NCI-H446 treated with DMSO at 0.1 percent for 48 hours (cell line): ENCODE measurements around the gene ZFP90.
"Not testable (repeated sequence)": the region's sequence is repeated elsewhere in the genome, so short reads cannot be mapped to it uniquely, and the experiment has no call there.

Experiments used
- DNase-seq: peaks from one replicate; lab custom pipeline; 2025; lab: John Stamatoyannopoulos, UW

ZFP90 gene

DNA sequence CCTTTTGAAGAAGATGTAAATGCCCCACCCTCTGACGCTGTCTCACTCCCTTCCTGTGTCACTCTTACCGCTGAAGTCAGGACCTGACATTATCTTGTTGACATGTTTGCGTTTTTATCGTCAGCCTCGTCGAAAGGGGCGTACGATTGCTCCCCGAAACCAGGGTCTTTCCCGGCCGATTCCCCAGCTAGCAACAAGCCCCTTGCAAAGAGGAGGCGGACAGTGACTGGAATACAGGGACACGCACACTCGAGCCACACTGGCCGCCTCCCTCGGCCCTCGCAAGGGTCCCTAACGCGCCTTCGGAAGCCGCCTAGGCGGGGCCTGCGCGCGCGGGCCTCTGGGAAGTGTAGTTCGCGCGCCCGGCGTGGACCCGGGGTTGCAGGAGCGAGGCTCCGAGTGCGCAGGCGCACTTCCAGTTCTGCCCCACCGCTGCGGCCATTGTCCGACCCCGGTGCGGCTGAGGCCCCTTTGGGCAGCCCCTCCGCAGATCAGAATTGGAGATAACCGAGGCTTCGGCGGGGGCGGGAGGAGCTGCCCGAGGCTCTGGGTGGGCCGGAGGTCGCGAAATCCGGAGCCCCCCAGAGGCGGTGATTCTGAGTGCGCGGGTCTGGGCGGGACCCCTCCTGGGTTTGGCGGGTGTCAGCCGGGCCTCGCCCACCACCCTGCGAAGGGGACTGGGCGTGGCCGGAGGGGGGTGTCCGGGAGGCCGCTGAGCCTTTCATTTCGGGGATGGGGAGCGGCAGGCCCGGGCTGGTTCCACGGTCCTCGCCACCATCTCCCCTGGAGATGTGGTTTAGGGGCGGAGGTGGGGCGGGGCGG is at the start of gene ZFP90:
ZFP90 (plus strand) TSS at position 412 of the 822 bp plus-strand sequence. CDS start 502 bp downstream, outside the sequence.
- DNase-seq: peak; percentile 47

DNA sequence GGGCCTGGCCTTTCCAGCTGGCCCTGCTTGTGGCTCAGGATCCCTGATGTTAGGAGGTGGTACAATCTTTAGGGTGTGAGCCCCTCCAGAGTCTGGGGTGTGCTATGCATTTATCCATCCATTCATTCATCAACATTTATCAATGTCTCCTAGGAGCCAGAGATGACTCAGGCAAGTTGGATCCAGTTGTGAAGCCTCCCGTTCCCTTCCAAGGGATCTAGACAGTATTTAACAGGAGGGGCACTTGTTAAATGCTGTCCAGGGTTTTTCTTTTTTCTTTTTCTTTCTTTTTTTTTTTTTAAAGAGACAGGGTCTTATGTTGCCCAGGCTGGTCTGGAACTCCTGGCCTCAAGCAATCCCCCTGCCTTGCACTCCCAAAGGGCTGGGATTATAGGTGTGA is 48.7 kb upstream of the ZFP90 start:
- DNase-seq: no peak

DNA sequence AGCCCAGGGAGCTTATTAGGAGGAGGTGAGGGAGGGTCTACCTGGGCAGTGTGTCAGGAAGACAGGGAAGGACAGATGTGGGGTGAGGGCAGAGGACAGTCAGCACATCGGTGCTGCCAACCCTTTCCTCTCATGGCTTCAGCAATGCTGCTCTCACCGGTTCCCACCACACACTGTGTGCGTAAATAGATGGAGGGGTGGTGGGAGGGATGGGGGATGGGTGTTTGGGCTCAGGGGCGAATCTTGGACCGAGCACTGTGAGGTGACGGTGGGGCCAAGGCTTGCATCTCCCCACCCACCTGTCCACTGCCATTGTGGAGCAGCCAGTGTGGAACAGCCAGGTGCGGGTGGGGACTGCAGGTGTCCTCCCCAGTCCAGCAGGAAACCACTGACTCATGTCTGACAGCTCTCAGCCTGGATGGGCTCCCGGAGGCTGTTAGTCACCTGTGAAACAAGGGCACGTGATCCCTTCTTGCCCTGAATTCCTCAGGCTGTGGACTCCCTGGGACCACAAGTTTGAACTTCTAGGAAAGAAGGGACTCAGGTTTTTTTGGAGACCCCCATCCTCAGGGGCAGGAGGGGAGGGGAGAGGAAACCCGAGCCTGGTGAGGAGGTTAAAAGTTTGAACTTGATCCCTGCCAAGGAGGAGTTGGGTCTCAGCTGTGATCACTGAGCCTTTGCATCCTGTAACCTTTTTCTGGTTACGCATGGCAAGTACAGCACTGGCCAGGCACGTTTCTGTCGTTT is 48.1 kb upstream of the ZFP90 start:
- DNase-seq: no peak

DNA sequence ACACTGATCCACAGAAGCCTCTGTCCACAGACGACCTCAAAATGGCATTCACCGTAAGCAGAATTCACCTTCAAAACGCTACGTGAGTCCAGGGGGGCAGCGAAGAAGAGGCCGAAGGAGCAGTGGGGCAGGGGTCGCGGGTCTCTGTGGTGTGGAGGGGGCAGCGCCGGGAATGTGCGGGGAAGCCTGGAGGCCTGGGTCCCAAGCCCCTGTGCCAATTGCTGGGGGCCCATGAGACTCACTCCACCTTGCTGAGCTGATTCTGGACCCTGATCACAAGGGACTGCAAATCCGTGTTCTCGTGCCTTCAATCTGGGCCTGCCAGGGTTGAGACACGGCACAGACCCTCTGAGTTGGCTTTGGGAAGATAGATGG is 47.5 kb upstream of the ZFP90 start:
- no peak for DNase-seq

DNA sequence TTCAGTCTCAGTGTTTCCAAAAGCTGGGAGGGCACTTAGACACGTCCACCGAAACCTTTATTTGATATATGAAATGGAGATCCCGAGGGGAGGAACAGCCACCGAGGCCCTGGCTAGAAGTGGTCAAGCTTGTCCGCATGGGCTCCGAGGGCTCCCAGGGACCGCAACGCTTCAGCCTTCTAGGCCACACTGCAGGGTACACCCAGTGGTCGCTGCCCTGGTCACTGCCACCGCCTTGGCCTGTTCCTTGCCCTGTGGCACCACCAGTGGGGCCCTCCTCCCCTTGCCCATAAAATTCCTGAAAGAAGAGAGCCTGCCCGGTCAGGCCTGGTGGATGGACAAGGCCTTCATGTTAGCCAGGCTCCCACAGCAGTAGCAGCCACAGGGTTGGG is 46.9 kb upstream of the ZFP90 start:
- no peak for DNase-seq

DNA sequence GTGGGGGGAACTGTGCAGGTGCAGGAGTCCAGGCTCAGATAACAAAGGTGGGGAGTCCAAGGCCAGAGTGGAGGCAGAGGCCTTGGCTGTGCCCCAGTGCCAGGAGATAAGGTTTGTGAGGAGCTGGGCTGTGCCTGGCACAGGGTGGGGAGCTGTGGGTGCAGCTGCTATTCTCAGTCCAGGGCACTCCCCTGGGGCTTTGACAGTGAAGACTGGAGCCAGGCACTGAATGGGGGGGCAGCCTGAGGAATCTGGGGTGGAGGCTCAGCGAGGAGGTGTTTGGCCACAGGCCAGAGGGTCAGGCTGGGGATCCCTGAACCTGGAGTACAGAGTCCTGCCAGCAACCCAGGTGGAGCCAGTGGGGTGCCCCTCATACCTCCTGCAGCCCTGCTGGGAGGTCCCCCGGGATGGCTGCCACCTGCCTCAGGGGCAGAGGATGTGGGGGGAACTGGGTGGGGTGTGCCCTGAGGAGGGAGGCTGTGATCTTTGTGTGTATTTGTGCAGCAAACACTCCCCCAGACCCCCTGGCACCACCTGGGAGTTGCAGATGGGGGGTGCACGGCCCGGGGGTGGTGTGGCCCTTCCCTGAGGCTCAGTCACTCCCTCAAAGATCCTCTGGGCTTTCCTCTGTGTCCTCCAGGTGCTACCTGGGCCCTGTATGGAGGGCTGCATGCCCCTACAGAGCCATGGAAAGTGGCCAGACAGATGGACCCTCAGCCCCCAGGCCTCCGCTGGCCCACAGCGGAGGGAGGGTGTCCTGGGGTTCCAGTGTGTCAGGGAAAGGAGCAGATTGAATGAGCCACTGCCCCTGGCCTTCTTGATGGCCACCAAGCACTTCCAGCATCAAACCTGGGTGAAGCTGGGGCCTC is 46.3 kb upstream of the ZFP90 start:
- no peak for DNase-seq

DNA sequence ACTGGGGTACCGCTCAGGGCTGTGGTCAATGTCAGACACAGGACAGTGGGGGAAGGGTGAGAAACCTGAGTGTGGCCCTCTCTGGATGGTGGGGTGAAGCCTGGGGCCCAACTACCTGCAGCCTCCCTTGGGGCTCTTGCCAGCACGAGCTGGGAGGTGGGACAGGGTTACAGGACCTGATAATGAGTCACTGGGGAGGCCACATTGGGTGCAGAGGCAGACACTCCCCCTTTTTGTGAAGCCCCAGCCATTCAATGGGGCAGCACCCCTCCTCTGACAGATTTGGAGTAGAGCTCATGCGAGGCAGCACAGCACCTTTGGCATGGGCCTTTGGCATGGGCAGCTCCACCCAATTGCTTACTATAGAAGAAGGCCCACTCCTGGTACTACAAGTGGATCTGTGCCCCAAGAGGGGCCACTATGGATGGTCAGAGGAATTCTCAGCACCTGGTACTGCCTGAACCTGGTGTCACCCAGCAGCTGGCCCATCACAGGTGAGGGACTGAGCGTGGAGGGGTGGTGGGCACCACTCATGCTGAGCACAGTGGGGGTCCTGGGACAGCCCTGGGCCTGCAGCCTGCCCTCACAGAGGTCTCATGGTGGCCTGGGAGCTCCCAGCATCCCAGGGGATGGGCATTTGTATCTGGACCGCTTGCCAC is 45.5 kb upstream of the ZFP90 start:
- no peak for DNase-seq

DNA sequence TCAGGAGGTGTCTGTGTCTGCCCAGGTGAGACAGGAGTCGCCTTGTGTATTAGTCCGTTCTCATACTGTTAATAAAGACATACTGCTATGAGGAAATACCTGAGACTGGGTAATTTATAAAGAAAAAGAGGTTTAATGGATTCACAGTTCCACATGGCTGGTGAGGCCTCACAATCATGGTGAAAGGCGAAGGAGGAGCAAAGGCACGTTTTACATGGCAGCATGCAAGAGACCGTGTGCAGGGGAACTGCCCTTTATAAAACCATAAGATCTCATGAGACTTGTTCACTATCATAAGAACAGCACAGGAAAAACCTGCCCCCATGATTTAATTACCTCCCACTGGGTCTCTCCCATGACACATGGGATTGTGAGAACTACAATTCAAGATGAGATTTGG is 44.8 kb upstream of the ZFP90 start:
- not testable (repeated sequence) for DNase-seq

DNA sequence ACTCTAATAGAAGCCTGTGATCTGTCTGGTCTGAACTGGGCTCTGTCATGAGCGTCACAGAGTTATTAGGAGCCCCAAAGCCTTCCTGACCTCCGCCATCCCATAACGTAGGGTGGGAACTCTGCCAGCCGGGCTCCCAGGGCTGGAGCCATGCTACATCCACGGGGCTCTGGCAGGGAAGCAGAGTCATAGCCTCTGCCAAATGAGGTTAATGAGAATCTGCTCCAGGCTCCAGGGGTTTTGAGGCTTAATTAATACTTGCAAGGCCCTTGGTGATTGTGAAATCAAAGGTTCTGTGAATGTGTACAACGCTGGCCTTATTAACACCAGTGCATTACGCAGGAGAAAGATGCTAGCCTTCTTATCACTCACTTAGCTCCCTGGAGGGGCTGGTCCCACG is 42.4 kb upstream of the ZFP90 start:
- peak; percentile 12 for DNase-seq

DNA sequence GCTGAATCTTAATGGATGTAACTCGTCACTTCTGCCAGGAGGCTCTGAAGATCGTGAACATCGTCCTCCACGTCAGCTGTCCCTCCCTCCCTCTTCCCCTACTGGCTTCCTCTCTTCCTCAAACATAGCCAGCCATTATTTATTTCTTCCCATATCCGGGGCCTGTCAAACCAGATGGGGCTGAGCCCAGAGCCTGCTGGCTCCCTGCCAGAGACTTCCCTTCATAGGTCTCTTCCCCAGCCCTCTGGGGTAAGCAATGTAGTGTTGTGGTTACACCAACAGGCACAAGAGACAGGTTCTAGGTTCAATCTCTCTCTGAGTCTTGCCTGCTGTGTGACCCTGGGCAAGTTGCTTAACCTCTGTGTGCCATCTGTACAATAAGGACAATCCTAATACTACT is 40.1 kb upstream of the ZFP90 start:
- DNase-seq: no peak

DNA sequence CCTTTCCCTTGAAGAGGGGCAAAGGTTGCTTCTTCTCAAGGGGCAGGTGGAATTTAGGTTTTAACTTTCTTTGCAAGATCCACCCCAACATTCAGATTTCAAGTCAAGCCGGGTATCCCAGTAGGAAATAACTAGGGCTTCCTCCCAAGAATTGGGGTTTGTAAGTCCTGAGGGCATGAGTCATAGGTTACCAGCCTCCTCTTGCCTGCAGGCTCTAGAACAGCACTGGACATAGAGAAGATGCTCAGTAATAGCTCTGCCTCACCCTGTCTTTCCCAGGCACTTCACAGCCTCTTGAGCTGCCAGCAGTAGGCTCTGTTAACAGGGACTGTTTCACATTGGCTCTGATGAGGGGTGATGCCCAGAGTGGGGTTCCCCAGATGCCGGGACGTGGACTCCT is 35.8 kb upstream of the ZFP90 start:
- no peak for DNase-seq

DNA sequence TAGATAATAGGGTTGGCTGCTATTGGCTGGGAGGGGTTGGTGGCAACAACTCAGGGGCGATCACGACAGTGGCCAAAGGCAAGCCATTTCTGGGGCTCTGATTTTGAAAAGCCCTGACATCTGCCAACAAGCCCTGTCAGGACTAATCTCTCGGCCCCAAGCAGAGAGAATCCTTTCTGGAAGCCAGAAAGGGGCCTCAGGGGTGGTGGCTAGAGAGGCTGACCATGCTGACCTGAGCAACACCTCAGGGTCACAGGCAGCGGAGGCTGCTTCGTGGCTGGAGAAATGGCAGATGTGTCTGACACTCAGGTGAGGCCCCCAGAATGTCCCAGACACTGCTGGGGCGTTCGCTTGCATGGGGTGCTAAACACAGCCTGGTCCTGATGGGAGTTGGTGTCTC is 35.0 kb upstream of the ZFP90 start:
- DNase-seq: no peak

DNA sequence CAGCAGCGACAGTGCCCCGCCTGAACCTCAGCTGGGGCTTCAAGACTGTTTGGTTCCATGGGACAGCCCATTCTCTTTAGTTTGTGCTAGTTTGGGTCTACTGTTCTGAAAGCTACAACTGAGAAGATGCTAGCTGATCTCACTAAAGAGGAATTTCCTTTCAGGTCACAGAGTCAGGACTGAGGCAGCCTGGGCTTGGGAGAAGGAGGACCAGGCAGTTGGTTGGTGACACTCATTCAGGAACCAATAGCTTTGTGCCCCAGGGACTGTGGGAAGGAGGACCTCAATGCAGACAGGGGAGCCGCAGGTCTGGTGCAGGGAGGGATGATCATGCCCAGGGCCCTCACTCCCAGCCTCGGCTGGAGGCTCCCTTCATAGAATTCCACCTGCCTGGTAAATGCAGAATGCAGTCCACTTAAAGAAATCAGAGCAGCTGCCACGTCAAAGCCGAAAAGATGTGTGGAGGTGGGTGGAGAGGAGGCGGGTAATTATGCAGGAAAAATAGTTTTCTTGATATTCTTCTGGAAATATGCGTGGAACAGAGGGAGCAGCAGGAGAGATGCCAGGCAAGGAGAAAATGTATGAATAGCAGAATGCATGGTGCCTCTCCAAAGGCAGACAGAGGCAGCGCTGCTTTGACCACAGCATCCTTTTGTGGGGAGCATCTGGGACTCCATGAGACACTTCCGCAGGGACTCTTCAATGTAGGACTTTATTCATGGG is 32.6 kb upstream of the ZFP90 start:
- no peak for DNase-seq

DNA sequence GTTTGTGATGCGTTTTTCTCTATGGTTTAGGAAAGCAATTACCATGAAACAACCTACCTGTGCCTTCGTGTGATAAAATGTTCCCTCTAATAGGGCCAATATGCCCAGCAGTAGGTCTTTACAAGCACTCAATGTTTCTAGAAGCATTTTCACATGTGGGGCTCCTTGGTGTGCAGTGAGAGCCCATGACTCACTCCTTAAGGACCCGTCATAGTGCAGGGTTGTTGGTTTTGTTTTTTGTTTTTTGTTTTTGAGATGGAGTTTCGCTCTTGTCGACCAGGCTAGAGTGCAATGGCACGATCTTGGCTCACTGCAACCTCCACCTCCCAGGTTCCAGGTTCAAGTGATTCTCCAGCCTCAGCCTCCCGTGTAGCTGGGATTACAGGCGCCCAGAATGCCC is 31.1 kb upstream of the ZFP90 start:
- no peak for DNase-seq

DNA sequence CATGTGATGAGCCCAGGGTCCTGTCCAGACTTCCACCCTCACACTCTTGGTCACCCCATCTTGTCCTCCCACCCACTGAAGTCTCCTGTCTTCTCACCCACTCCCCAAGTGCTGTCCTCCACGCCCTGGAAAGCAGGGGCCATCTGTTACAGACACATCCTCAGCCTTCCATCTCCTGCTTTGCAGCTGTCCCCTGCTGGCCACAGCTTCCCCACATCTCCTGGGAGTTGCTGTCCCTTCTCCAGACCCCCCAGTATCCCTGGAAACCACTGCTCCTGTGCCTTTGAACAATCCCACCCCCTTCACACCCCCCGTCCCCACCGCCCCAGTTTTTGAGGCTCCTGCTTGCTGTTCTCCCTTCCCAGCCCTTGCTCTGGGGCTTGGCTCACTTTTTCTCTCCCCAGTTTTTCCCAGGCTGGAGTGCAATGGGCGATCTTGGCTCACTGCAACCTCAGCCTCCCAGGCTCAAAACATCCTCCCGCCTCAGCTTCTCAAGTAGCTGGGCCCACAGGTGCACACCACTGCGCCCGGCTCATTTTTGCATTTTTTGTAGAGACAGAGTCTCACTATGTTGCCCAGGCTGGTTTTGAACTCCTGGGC is 30.4 kb upstream of the ZFP90 start:
- DNase-seq: no peak

DNA sequence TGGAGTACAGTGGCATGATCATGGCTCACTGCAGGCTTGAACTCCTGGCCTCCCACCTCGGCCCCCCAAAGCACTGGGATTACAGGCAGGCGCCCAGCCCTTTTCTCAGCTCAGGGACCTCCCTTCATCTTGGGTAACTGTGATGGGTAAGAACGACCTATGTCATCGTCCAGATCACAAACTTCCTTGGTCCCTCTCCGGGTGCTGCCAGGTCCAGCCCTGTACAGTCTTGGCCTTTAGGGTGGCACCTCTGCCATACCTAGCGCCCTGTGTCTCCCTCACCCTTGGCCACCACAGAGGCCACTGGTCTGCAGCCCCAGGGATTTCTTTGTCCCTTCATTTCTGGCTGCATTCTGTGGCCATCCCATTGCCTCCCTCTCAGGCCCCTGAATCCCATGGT is 29.7 kb upstream of the ZFP90 start:
- DNase-seq: no peak

DNA sequence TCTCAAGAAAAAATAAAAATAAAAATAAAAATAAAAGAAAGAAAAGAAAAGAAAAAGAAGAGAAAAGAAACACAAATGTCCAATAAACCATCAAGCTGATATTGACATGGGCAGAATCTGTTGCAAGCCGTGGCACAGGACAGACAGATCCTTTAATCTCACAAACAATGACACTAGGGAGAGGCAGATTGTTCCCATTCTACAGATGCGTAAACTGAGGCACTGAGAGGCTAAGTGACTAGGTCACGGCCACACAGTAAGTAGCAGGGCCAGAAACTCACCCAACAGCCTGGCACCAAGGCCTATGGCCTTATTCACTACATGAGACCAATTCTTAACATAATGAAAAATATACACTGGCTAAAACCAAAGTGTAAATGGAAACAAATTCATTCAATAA is 28.3 kb upstream of the ZFP90 start:
- no peak for DNase-seq

DNA sequence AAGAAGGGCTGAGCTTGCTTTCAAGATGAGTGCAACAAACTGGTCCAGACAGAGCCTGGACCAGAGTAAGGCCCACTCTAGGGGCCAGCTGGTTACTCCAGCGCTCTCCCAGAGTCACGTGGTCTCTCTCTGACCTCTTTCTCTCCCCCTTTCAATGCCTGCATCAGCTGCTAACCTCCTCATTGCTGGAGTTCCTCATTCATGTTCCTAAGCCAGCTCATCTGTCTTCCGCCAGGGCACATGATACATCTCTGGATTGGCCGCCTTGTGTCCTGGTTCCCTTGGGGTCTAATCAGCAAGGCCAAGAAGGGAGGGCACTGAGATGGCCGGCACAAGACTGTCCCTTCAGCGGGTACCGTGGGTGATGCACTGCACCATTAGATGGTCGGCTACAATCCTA is 26.9 kb upstream of the ZFP90 start:
- no peak for DNase-seq

DNA sequence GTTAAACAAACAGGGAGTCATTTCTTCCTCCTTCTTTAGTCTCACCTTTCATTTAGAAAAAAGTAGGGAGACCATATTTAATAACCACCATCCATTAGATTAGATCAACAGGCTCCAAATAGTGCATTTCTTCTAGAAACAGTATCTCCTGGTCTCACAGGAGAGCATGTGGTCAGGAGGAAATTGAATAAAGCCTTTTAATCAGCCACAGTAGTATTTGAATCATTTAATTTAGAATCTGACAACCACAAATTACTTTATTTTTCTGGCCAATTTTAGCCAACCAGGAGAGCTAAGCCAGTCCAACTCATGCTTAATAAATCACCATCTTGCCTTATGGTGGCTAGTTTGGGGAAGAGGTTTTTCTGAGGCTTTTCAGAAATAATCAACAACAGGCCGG is 26.3 kb upstream of the ZFP90 start:
- no peak for DNase-seq

DNA sequence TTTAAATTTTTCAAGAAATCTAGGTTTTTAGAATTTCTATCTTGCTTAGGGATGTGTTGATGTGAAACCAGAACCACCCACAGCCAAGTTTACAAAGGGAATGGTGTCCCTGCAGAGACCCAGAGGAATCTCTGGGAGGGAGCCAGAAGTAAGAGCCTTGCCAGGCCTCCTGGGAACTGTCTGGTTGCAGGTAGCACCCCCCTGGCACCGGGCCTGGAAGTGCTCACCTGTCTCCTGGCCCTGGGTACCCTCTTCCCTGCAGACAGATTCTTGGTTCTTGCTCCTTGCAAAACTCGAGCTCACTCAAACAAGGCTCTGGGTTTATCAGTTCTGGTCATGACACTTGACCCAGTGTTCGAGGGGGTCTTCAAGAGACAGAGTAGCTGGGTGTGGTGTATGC is 24.6 kb upstream of the ZFP90 start:
- no peak for DNase-seq

DNA sequence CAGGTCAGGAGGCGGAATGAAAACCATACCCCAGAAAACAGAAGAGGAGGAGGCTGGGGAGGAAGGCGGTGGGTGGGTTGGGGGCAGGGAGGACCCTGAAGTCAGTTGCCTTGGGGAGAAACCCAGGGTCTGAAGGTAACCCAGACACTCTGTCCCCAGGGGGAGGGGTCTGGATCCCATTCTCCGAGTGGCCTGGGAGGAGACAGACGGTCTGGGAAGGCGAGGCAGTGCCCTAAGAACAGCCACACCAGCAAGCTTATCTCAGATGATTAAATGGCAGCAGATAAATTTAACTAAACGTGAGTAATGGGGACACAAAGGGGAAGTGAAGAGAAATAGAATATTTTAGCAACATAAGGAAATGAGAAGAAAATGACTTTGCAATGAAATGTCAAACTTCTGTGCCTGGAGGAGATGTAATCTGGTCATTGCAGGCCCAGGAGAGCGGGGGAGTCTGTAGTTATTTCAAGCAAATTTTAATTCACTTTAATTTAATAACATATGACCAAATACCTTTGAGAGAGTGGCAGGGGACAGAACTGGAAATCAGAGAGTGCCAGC is 21.4 kb upstream of the ZFP90 start:
- no peak for DNase-seq
